ENCODE results near the gene MRPL4. TPM values are rescaled to one million over a fixed set of nuclear protein-coding genes. Genes with fewer than 3 reads are reported as not detected.

Gene MRPL4
- total and polyA plus RNA-seq, 2 of the 13 experiments (the other 11 are each of a cell fraction or from before 2014, with no cell fraction given): 40.6 to 42.5 TPM

- no peak for TF ChIP-seq ZFP37 (CRISPR knock-in tag; IDR thresholded peaks at IDR 0.05; ENCODE audit: borderline replicate concordance)
- TF ChIP-seq GABPB1 (CRISPR knock-in tag; IDR thresholded peaks at IDR 0.05): peak; percentile 51; the same call in 1 of the 2 replicates
- TF ChIP-seq ZNF660 (CRISPR knock-in tag; IDR thresholded peaks at IDR 0.05; ENCODE audit: borderline replicate concordance, low read depth): no peak
- TF ChIP-seq BRCA1 (CRISPR knock-in tag; IDR thresholded peaks at IDR 0.05): no peak
- TF ChIP-seq PPARG (CRISPR knock-in tag; conservative IDR thresholded peaks at IDR 0.05): no peak
- no peak for TF ChIP-seq FOXO4 (CRISPR knock-in tag; conservative IDR thresholded peaks at IDR 0.05)
- TF ChIP-seq ZNF451 (CRISPR knock-in tag; IDR thresholded peaks at IDR 0.05): 0 out of 2 replicates have a peak, but pooled peaks have one; percentile 6
- TF ChIP-seq RBM39 (IDR thresholded peaks at IDR 0.05; ENCODE audit: low read depth, low read length, poor library complexity, severe bottlenecking): no peak
- no peak for TF ChIP-seq THAP11 (CRISPR knock-in tag; IDR thresholded peaks at IDR 0.05)
- TF ChIP-seq U2AF1 (optimal IDR thresholded peaks at IDR 0.05; ENCODE audit: low read depth, low read length): no peak
- no peak for TF ChIP-seq ZSCAN30 (CRISPR knock-in tag; IDR thresholded peaks at IDR 0.05)
- no peak for TF ChIP-seq PRMT3 (CRISPR knock-in tag; IDR thresholded peaks at IDR 0.05; ENCODE audit: borderline replicate concordance, low read depth)
- no peak for TF ChIP-seq SRF (IDR thresholded peaks at IDR 0.05; ENCODE audit: low read depth, low read length)
- no peak for TF ChIP-seq ZNF652 (CRISPR knock-in tag; IDR thresholded peaks at IDR 0.05; ENCODE audit: borderline replicate concordance, low read depth)
- TF ChIP-seq ARID3A (IDR thresholded peaks at IDR 0.05; ENCODE audit: low read depth, low read length): no peak
- no peak for TF ChIP-seq HNF4A (CRISPR knock-in tag; IDR thresholded peaks at IDR 0.05)
- TF ChIP-seq ZNF552 (CRISPR knock-in tag; IDR thresholded peaks at IDR 0.05; ENCODE audit: borderline replicate concordance): no peak
- TF ChIP-seq CREM (IDR thresholded peaks at IDR 0.05): no peak
- no peak for TF ChIP-seq CREM (CRISPR knock-in tag; IDR thresholded peaks at IDR 0.05)
- peak; percentile 53 for TF ChIP-seq HNRNPLL (IDR thresholded peaks at IDR 0.05; ENCODE audit: low read depth, low read length, poor library complexity, severe bottlenecking)
- no peak for TF ChIP-seq XRCC5 (optimal IDR thresholded peaks at IDR 0.05; ENCODE audit: low read length)
- no peak for TF ChIP-seq SIN3A (IDR thresholded peaks at IDR 0.05; ENCODE audit: borderline replicate concordance, low read depth, low read length)
- TF ChIP-seq ZNF619 (CRISPR knock-in tag; IDR thresholded peaks at IDR 0.05): no peak
- no peak for TF ChIP-seq ZNF703 (CRISPR knock-in tag; IDR thresholded peaks at IDR 0.05; ENCODE audit: borderline replicate concordance)
- no peak for TF ChIP-seq ZNF615 (CRISPR knock-in tag; IDR thresholded peaks at IDR 0.05; ENCODE audit: borderline replicate concordance)
- TF ChIP-seq PHF8 (CRISPR knock-in tag; IDR thresholded peaks at IDR 0.05): no peak
- TF ChIP-seq ZNF256 (CRISPR knock-in tag; conservative IDR thresholded peaks at IDR 0.05): no peak
- TF ChIP-seq ZFP62 (CRISPR knock-in tag; IDR thresholded peaks at IDR 0.05): no peak
- TF ChIP-seq PCBP1 (IDR thresholded peaks at IDR 0.05; ENCODE audit: borderline replicate concordance, low read depth, low read length): 0 out of 2 replicates have a peak, but pooled peaks have one; percentile 19
- TF ChIP-seq JUN (CRISPR knock-in tag; IDR thresholded peaks at IDR 0.05): no peak
- TF ChIP-seq ZNF678 (CRISPR knock-in tag; IDR thresholded peaks at IDR 0.05): no peak
Measured at GRCh38 chr19:10290876-10291553, 39.0 kb downstream of the MRPL4 start (continued).

Measured in HepG2 (cell line).